Parathyroid adenoma (tissue), 2 donors: ENCODE measurements around the gene ARIH2.

Source experiments
- H2AFZ ChIP-seq: fragments of 300-600 bp; sonication (generic); one replicate; pipeline ENCODE4 v1.7.0; 2017; ENCODE audit warnings: antibody characterized with exemption, mild to moderate bottlenecking
- H3K27ac ChIP-seq: fragments of 300-600 bp; sonication (generic); one replicate; pipeline ENCODE4 v1.7.0; 2017
- H3K27me3 ChIP-seq: fragments of 300-600 bp; sonication (generic); one replicate; pipeline ENCODE4 v1.7.0; 2017; ENCODE audit warnings: low read length; ENCODE audit not compliant: control insufficient read depth, insufficient read depth
- H3K36me3 ChIP-seq: fragments of 300-600 bp; sonication (generic); one replicate; pipeline ENCODE4 v1.7.0; 2017; ENCODE audit warnings: low read length; ENCODE audit not compliant: control insufficient read depth, insufficient read depth
- H3K4me1 ChIP-seq: fragments of 300-600 bp; sonication (generic); one replicate; pipeline ENCODE4 v1.7.0; 2017; ENCODE audit warnings: control low read depth
- H3K4me2 ChIP-seq: fragments of 300-600 bp; sonication (generic); one replicate; pipeline ENCODE4 v1.7.0; 2017; ENCODE audit warnings: low read length
- H3K4me3 ChIP-seq: fragments of 300-600 bp; sonication (generic); one replicate; pipeline ENCODE4 v1.7.0; 2017; ENCODE audit warnings: low read depth, low read length
- H3K79me2 ChIP-seq: fragments of 300-600 bp; sonication (generic); one replicate; pipeline ENCODE4 v1.7.0; 2017; ENCODE audit warnings: control low read depth
- H3K9ac ChIP-seq: fragments of 300-600 bp; sonication (generic); one replicate; pipeline ENCODE4 v1.7.0; 2017; ENCODE audit warnings: mild to moderate bottlenecking
- H3K9me3 ChIP-seq: fragments of 300-600 bp; sonication (generic); one replicate; pipeline ENCODE4 v1.7.0; 2017; ENCODE audit warnings: low read length; ENCODE audit not compliant: control insufficient read depth
- TF ChIP-seq, protein P1 (sequence below): fragments of 300-600 bp; sonication (generic); IDR thresholded peaks from one replicate; pipeline ENCODE4 v1.7.0; 2017; ENCODE audit warnings: antibody characterized with exemption, mild to moderate bottlenecking
- donor health status: primary hyperparathyroidism.

Gene ARIH2

DNA sequence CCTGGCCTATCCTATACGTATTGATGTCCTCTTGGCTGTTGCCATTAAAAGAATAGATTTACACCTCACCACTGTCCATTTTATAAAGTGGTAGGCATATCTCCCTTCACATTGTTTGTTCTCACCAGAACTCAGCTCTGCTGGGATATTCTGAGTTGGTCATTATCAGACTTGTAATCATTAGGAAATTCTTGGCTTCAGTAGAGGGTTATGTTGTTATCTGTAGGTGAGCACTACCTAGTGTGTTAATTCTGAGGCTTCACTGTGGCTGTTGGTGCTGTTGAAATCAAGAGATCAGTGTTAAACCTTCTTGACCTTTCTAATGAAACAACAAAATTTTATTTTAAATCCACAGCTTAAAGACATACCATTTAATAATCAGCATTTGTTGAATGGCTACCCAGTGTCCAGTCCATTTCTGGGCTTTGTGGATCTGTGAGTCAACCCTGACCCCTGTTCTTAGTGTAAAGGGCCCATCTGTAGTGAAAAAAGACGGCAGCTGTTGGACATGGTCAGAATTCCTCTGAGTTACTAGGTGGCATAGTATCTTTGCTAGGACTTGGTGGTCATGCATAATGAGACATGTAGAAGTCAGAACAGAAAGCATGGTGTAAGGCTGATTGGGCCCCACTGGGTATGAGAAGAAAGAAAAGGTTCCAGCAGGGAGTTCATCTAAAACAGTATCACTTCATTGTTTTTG lies 38.5 kb downstream of the ARIH2 start:
- Histone ChIP-seq H3K9ac (no peak overlapping the region), H3K27ac (no peak overlapping the region), H3K4me3 (no peak overlapping the region), H3K4me2 (no peak overlapping the region), H3K9me3 (no peaks in the 10 kb centered on the region), H3K4me1 (no peaks in the 10 kb centered on the region), H3K27me3 (no peaks in the 10 kb centered on the region), H2AFZ (no peak overlapping the region), H3K79me2 (peaks cover 45% of the 10 kb centered on the region), H3K36me3 (no peaks in the 10 kb centered on the region)
- TF ChIP-seq, protein P1, sequence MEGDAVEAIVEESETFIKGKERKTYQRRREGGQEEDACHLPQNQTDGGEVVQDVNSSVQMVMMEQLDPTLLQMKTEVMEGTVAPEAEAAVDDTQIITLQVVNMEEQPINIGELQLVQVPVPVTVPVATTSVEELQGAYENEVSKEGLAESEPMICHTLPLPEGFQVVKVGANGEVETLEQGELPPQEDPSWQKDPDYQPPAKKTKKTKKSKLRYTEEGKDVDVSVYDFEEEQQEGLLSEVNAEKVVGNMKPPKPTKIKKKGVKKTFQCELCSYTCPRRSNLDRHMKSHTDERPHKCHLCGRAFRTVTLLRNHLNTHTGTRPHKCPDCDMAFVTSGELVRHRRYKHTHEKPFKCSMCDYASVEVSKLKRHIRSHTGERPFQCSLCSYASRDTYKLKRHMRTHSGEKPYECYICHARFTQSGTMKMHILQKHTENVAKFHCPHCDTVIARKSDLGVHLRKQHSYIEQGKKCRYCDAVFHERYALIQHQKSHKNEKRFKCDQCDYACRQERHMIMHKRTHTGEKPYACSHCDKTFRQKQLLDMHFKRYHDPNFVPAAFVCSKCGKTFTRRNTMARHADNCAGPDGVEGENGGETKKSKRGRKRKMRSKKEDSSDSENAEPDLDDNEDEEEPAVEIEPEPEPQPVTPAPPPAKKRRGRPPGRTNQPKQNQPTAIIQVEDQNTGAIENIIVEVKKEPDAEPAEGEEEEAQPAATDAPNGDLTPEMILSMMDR, result no peak

DNA sequence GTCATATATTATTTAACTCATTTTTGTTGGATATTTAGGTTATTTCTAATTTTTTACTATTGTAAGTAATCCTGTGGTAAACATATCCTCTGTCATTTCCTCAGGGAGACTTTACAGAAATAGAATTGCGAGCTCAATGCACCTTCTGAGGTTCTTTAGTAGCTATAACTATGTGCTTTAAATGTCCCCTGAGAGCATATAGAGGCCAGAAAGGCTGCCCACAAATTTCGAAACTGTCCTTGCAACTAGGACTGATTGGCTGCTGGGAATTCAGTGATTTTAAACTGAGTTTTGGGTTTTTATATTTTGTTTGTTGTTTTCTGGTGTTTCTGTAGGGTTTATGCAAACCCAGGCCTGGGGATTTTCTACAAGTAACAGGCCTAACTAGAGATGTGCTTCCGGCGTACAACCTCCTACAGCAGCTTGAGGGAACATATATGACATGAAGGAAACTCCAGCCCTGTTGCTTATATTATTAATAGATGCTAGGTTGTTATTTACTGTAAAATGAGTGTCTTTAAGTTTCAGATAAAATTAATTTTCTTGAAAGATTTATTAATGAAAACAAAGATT lies 42.3 kb downstream of the ARIH2 start:
- Histone ChIP-seq H3K9me3 (no peaks in the 10 kb centered on the region), H2AFZ (no peak overlapping the region), H3K79me2 (peaks cover 26% of the 10 kb centered on the region), H3K27me3 (no peaks in the 10 kb centered on the region), H3K4me3 (no peak overlapping the region), H3K9ac (no peak overlapping the region), H3K27ac (no peak overlapping the region), H3K4me2 (no peak overlapping the region), H3K36me3 (no peaks in the 10 kb centered on the region), H3K4me1 (no peaks in the 10 kb centered on the region)
- TF ChIP-seq, protein P1, result no peak

DNA sequence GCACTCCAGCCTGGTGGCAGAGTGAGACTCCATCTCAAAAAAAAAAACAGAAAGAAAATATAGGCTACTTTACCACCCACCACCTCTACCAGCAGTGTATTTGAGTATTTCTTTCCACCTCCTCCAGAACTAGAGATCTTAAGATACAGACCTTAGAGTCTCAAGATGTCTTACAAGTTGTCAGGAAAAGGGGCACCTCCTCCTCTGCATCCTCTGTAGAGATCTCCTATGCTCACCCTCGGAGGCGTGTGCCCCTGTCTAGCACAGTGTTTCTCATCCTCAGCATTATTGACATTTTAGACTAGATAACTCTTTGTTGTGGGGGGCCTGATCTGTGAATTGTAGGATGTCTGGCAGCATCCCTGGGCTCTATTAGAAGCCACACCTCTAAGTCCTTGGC lies 43.7 kb downstream of the ARIH2 start:
- Histone ChIP-seq H3K4me3 (no peak overlapping the region), H3K79me2 (peaks cover 21% of the 10 kb centered on the region), H3K27me3 (no peaks in the 10 kb centered on the region), H3K36me3 (no peaks in the 10 kb centered on the region), H3K4me1 (no peaks in the 10 kb centered on the region), H2AFZ (no peak overlapping the region), H3K9ac (no peak overlapping the region), H3K4me2 (no peak overlapping the region), H3K9me3 (no peaks in the 10 kb centered on the region), H3K27ac (no peak overlapping the region)
- TF ChIP-seq, protein P1, result no peak

DNA sequence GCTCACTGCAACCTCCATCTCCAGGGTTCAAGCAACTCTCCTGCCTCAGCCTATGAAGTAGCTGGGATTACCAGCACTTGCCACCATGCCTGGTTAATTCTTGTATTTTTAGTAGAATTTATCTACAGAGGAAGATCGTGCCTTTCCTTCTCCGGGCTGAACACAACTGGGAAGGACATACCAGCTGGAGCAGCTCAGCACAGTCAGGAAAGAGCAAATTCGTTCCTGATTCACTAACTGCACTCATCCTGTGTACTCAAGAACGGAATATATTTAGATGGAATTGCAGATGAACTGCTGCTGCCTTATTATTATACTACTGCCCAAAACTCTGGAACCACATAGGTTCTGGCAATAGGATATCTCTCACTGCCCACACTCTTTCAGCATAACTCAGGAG lies 44.3 kb downstream of the ARIH2 start:
- Histone ChIP-seq H3K79me2 (peaks cover 17% of the 10 kb centered on the region), H3K9ac (no peak overlapping the region), H3K27ac (no peak overlapping the region), H3K4me1 (no peaks in the 10 kb centered on the region), H2AFZ (no peak overlapping the region), H3K4me3 (no peak overlapping the region), H3K9me3 (no peaks in the 10 kb centered on the region), H3K27me3 (no peaks in the 10 kb centered on the region), H3K4me2 (no peak overlapping the region), H3K36me3 (no peaks in the 10 kb centered on the region)
- TF ChIP-seq, protein P1, result no peak

DNA sequence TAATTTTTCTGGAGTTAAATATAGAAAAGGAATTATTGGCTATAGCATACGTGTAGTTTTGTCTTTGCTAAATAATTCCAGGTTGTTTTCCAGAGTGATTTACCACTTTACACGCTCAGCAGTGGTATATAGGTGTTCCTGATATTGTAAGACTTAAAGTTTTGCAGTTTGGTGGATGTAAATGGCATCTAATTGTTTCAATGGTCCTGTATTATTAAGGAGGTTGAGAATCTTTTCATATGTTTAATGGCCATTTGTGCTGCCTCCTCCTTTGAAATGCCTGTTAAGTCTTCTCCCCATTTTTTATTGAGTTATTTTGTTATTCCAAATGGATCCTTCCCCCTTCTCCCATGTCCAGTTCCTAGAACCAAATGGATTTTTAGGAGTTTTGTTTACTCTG lies 44.9 kb downstream of the ARIH2 start:
- no peak overlapping the region for H3K4me2 ChIP-seq
- peaks cover 12% of the 10 kb centered on the region for H3K79me2 ChIP-seq
- H3K9me3 ChIP-seq, result no peaks in the 10 kb centered on the region
- TF ChIP-seq, protein P1, result no peak
- H3K4me3 ChIP-seq, result no peak overlapping the region
- no peaks in the 10 kb centered on the region for H3K27me3 ChIP-seq
- no peaks in the 10 kb centered on the region for H3K4me1 ChIP-seq
- no peak overlapping the region for H3K27ac ChIP-seq
- no peak overlapping the region for H3K9ac ChIP-seq
- H2AFZ ChIP-seq, result no peak overlapping the region
- no peaks in the 10 kb centered on the region for H3K36me3 ChIP-seq
